GM06990 (cell line): Measurements from ENCODE around the gene CCNQ.

Experiments
- DNase-seq: peaks from one replicate; pipeline ENCODE4 v3.0.0-alpha.2; 2011; ENCODE audit not compliant: insufficient read length; ENCODE audit errors: extremely low read depth
- H3K27me3 ChIP-seq: replicated peaks from 2 replicates; pipeline ENCODE4 v1.6.0; 2011; ENCODE audit warnings: low read length; ENCODE audit not compliant: control insufficient read depth, insufficient read depth
- H3K36me3 ChIP-seq: 2 replicates; pipeline ENCODE4 v1.5.1; 2011; ENCODE audit warnings: low read length; ENCODE audit not compliant: control insufficient read depth, insufficient read depth
- H3K4me3 ChIP-seq: replicated peaks from 2 replicates; pipeline ENCODE4 v1.5.1; 2011; ENCODE audit warnings: low read depth, mild to moderate bottlenecking, control low read depth, low read length
- TF ChIP-seq, protein P1 (sequence below): IDR thresholded peaks from 2 replicates; pipeline ENCODE4 v1.5.1; 2011; ENCODE audit warnings: low read length, control low read depth, mild to moderate bottlenecking, inconsistent platforms; ENCODE audit not compliant: insufficient read depth, poor library complexity, severe bottlenecking

CCNQ gene

DNA sequence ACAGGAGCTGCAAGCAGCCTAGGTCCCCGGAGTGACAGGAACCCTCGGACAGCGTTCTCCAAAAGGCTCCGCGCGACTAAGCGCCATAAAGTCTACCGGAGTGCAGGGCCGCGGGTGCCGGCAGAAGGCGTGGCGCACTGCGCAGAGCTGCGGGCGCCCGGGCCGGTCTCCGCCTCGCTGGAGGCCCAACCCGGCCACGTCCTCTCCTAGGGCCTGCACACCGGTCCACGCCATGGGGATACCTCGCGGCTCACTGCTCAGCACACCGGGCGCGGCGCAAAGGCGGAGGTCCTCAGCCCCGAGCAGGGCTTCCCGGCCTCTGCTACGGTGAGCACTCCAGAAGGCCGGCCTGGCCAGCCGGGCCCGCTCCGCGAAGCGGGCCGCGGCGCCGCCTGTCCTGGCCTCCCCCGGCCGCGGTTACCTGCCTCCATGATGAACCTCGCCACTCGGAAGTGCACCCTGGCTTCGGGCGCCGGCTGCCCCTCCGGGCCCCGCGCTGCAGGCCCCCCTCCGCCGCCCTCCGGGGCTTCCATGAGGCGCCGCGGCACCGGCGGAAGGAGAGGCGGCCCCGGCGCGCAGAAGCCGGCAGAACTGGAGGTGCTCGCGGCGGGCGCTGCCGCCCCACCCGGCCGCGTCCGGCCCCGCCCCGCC, at the start of gene CCNQ:
Gene CCNQ, minus strand, starts transcription at position 599 of the 651 bp plus-strand sequence. Its CDS starts 66 bp downstream, at position 533.
- peak; percentile 70 for DNase-seq
- TF ChIP-seq, protein P1, sequence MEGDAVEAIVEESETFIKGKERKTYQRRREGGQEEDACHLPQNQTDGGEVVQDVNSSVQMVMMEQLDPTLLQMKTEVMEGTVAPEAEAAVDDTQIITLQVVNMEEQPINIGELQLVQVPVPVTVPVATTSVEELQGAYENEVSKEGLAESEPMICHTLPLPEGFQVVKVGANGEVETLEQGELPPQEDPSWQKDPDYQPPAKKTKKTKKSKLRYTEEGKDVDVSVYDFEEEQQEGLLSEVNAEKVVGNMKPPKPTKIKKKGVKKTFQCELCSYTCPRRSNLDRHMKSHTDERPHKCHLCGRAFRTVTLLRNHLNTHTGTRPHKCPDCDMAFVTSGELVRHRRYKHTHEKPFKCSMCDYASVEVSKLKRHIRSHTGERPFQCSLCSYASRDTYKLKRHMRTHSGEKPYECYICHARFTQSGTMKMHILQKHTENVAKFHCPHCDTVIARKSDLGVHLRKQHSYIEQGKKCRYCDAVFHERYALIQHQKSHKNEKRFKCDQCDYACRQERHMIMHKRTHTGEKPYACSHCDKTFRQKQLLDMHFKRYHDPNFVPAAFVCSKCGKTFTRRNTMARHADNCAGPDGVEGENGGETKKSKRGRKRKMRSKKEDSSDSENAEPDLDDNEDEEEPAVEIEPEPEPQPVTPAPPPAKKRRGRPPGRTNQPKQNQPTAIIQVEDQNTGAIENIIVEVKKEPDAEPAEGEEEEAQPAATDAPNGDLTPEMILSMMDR, result no peak
- H3K36me3 ChIP-seq, result peaks cover 2% of the 10 kb centered on the region; the same call in 1 of the 2 replicates
- no peaks in the 10 kb centered on the region for H3K27me3 ChIP-seq
- peak within 1 kb of the TSS; percentile 75 for H3K4me3 ChIP-seq

DNA sequence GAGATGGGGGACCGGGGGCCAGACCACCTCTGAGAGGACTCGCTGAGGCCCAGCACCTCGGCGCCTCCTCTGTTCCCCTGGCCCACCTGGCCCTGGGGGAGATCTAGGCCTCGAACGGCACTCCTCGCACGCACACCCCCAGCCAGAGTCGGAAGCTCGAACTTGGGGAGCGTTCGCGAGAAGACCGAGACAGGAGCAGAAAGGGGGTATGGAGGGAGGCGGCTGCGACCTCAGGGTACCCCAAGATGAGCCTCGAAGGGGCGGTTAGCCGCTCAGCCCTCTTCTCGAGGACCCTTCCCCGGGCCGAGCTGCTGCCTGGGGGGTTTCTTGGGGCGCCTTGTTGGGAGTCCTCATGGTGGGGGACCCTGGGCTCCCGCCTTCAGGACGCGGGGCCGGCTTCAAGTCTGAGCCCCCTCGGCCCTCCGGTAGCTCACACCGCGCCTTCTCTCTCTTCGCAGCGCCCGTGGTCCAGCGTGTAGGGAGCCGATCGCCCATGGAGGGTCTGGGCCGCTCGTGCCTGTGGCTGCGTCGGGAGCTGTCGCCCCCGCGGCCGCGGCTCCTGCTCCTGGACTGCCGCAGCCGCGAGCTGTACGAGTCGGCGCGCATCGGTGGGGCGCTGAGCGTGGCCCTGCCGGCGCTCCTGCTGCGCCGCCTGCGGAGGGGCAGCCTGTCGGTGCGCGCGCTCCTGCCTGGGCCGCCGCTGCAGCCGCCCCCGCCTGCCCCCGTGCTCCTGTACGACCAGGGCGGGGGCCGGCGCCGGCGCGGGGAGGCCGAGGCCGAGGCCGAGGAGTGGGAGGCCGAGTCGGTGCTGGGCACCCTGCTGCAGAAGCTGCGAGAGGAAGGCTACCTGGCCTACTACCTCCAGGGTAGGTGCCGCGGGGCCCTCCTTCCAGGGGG, 48.8 kb upstream of the CCNQ start:
- no peak for DNase-seq
- Histone ChIP-seq H3K36me3 (no peaks in the 10 kb centered on the region), H3K27me3 (no peaks in the 10 kb centered on the region; the same call in 1 of the 2 replicates), H3K4me3 (no peak overlapping the region)
- TF ChIP-seq, protein P1, result no peak

DNA sequence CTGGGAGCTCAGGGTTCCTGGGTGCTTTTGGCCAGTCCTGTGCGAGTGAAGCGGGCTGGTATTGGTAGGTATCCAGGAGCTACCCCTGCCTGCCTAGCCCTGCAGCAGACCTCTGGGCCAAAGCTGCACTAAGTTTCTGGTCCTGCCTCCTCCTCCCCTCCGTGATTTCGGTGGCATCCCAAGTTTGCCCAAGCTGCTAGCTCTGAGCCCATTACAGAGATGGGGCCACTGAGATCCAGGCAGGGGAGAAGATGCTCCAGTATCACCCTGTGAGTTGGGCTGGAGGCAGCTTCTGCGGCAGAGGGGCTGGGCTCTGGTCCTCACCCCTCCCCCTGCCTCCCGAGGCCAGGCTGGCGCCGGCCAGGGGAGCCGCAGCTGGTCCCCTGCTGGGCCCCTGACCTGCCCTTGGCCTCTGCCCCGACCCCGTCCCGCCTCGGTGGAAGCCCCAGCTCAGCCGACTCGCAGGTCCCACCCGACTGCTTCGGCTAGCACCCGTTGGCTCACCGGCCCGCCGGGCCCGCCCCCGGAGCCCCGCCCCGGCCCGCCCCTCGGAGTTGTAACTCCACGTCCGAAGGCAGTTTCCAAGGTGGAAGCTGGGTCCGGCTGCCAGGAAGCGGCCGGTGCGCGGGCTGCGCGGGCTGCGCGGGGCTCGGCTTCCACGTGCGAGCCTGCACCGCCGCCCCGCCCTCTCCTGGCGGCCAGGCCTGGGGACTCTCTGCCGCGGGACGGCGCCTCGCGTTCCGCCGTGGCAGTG, 47.9 kb upstream of the CCNQ start, which contains the start of gene DUSP9:
Gene DUSP9, plus strand, starts transcription at position 584 of the 754 bp plus-strand sequence. CDS start 751 bp downstream, outside the sequence.
- Histone ChIP-seq H3K4me3 (no peak within 1 kb of the TSS), H3K27me3 (no peaks in the 10 kb centered on the region; the same call in 1 of the 2 replicates)
- DNase-seq, result no peak

DNA sequence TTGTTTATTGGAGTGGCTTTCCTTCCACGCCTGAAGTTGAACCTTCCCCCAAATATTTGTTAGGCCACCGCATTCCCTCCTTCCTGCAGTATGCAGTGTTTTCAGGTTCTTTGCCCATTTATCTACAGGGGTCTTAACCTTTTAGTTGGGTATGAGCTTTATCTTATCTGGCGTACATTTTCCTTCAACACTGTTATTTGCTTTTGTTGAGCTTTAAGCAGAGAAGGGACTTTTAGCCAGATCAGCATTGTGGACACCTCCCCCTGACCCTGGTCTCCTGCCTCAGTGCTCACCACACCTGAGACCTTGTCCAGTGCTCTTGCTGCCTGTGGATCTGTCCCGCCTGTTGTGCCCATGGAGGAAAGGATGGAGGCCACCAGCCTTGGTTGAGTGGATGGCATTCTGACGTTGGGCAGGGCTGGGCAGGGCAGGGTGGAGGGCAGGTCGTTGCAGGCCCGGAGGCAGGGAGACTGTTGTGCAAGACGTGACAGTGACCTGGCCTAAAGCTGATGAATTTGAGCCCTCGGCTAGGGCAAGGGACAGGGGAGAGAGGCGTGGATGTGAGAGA, 47.1 kb upstream of the CCNQ start:
- TF ChIP-seq, protein P1, result no peak
- no peak for DNase-seq
- no peaks in the 10 kb centered on the region for H3K36me3 ChIP-seq
- H3K27me3 ChIP-seq, result no peaks in the 10 kb centered on the region; the same call in 1 of the 2 replicates
- no peak overlapping the region for H3K4me3 ChIP-seq

More for the DNA sequence above, 47.9 kb upstream of the CCNQ start, which contains the start of gene DUSP9:
- no peaks in the 10 kb centered on the region for H3K36me3 ChIP-seq
- TF ChIP-seq, protein P1, result no peak

DNA sequence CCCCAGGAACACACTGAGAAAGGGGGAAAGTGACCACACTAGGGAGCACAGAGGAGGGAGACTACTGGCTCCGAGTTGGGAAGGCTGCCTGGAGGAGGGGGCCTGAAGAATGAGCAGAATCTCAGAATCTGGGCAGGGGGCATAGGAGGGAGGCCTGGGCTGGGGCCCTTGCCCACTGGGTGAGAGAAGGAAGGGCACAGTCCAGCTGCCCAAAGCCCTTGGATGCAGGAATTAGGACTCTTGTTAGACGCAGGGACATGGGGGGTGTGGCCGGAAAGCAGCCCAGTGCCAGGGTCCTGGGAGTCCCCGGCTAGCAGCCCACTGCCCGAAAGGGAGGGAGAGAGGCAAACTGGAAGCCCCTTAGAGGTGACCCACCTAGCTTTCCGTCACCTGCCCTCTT, 46.2 kb upstream of the CCNQ start:
- DNase-seq, result no peak
- no peaks in the 10 kb centered on the region; the same call in 1 of the 2 replicates for H3K27me3 ChIP-seq
- H3K4me3 ChIP-seq, result no peak overlapping the region
- no peaks in the 10 kb centered on the region for H3K36me3 ChIP-seq
- TF ChIP-seq, protein P1, result no peak
